ENCODE measurements around the gene IBA57. TPM values are rescaled to one million over a fixed set of nuclear protein-coding genes. Genes with fewer than 3 reads are reported as not detected.
A peak's percentile ranks its signal among the peaks of the same experiment; 100 is the strongest.

Gene IBA57
- polyA plus RNA-seq, 2 of the 4 experiments (the other 2 are of a cell fraction), result 1.5 to 2.2 TPM

GRCh38 chr1:228150461-228151179 is 15.0 kb upstream of the IBA57 start:
- no peak overlapping the region for H3K4me3 ChIP-seq
- TF ChIP-seq REST (IDR thresholded peaks at IDR 0.05) (no peak), ELK1 (IDR thresholded peaks at IDR 0.05; ENCODE audit: low read depth, low read length) (no peak), CHD2 (IDR thresholded peaks at IDR 0.05; ENCODE audit: low read length, partially characterized antibody) (no peak), TP53 (CRISPR knock-in tag; IDR thresholded peaks at IDR 0.05) (no peak), ZC3H11A (IDR thresholded peaks at IDR 0.05) (no peak), PHF8 (IDR thresholded peaks at IDR 0.05; ENCODE audit: borderline replicate concordance, low read depth) (no peak)
- no peaks in the 10 kb centered on the region for H3K9me3 ChIP-seq
- no peak for FAIRE-seq
- ChIA-PET CTCF (interaction anchor here (1.5 to 8.2 kb wide), 3 partner anchors 10 to 18 kb away, joined by 4 to 89 read pairs (median 5); partner anchors contain the start of gene IBA57), POLR2A (interaction anchor here (1.6 to 4.0 kb wide), 2 partner anchors 9 to 14 kb away, joined by 4 to 35 read pairs; partner anchors contain the start of gene IBA57)
- DNase-seq (ENCODE audit: low read depth in 1 of 2, low spot score in 1 of 2), result no peak
- no peak overlapping the region for H3K4me2 ChIP-seq
- 93% methylated on average over 10 of the region's 17 CpGs for WGBS (ENCODE audit: missing lambda C conversion rate)
- ATAC-seq, result peak; percentile 17 to 26; a peak in 4 of 6 replicates
- peaks cover 5% of the 10 kb centered on the region; the same call in 1 of the 3 replicates for H3K4me1 ChIP-seq
- H3K27ac ChIP-seq, result no peak overlapping the region

GRCh38 chr1:228151180-228151925 is 14.3 kb upstream of the IBA57 start:
- TF ChIP-seq MAX (IDR thresholded peaks at IDR 0.05), result no peak
- TF ChIP-seq RCOR1 (IDR thresholded peaks at IDR 0.05; ENCODE audit: low read depth, low read length), result no peak
- TF ChIP-seq RARB (CRISPR knock-in tag; IDR thresholded peaks at IDR 0.05), result no peak
- no peak for TF ChIP-seq POLR2A (IDR thresholded peaks at IDR 0.05; ENCODE audit: low read length)
- TF ChIP-seq CHD4 (IDR thresholded peaks at IDR 0.05; ENCODE audit: borderline replicate concordance), result no peak
- TF ChIP-seq HES2 (IDR thresholded peaks at IDR 0.05), result no peak
- TF ChIP-seq MYC (IDR thresholded peaks at IDR 0.05; ENCODE audit: borderline replicate concordance, low read length), result no peak
- no peak for TF ChIP-seq ESRRA (IDR thresholded peaks at IDR 0.05; ENCODE audit: borderline replicate concordance, low read length)
- no peak for TF ChIP-seq CBX8 (IDR thresholded peaks at IDR 0.05)
- TF ChIP-seq EHMT2 (IDR thresholded peaks at IDR 0.05; ENCODE audit: low read depth), result no peak
- no peak for TF ChIP-seq ZFP36 (IDR thresholded peaks at IDR 0.05; ENCODE audit: borderline replicate concordance, partially characterized antibody)
- no peak for TF ChIP-seq PBX3 (IDR thresholded peaks at IDR 0.05)
- TF ChIP-seq HEYL (CRISPR knock-in tag; IDR thresholded peaks at IDR 0.05), result no peak
- TF ChIP-seq RAD21 (conservative IDR thresholded peaks at IDR 0.05 in 1 of 2, IDR thresholded peaks at IDR 0.05 in 1 of 2), result no peak
- CTCF ChIA-PET, result interaction anchor here (1.5 to 8.2 kb wide), 4 partner anchors 11 to 21 kb away, joined by 4 to 89 read pairs (median 5); partner anchors contain the start of gene IBA57
- Histone ChIP-seq H3K4me1 (peaks cover 5% of the 10 kb centered on the region; the same call in 1 of the 3 replicates), H3K27ac (no peak overlapping the region), H3K4me3 (no peak overlapping the region), H3K4me2 (no peak overlapping the region), H3K9me3 (no peaks in the 10 kb centered on the region)
- FAIRE-seq (no peak), ATAC-seq (peak; percentile 6 to 8; a peak in 5 of 6 replicates), DNase-seq (ENCODE audit: low read depth in 1 of 2, low spot score in 1 of 2) (no peak)
- WGBS (ENCODE audit: missing lambda C conversion rate), result 84% methylated on average over 10 of the region's 12 CpGs
- POLR2A ChIA-PET, result interaction anchor here (1.6 to 4.0 kb wide), 2 partner anchors 8 to 14 kb away, joined by 4 to 35 read pairs; partner anchors contain the start of gene IBA57

Data from A549 (cell line).